ENCODE data around the gene VMP1. TPM values are rescaled to one million over a fixed set of nuclear protein-coding genes. Genes with fewer than 3 reads are reported as not detected.
A peak's percentile ranks its signal among the peaks of the same experiment; 100 is the strongest.

The VMP1 gene
- total RNA-seq (10 to 100 TPM; 63.5 to 65.1 TPM), polyA plus RNA-seq (10 to 100 TPM; 39.8 to 57.1 (median 40.9) TPM), total RNA-seq (54.7 to 190 (median 57.8) reads per million in 6 experiments)

GRCh38 chr17:59707149-59707970 lies at the start of gene VMP1, which contains the start of gene PTRH2:
TSS of gene VMP1 (plus strand) at chr17:59707654. CDS start at chr17:59731447, 23,793 bp downstream.
TSS of gene PTRH2 (minus strand) at chr17:59707430. CDS start at chr17:59697978, 9,452 bp downstream.
- Mint-ChIP-seq H3K36me3 (peaks cover 0 to 14% (median 6%) of the 10 kb centered on the region in 3 donors), H3K4me3 (peak within 1 kb of the TSS; percentile 93 to 100 (median 98)), H3K27me3 (no peaks in the 10 kb centered on the region), H3K9me3 (no peaks in the 10 kb centered on the region), H3K4me1 (peaks cover 30 to 75% (median 69%) of the 10 kb centered on the region in 4 donors), H3K27ac (peak within 1 kb of the TSS; percentile 97 to 100 (median 99))
- ATAC-seq = peak; percentile 92
- POLR2A ChIA-PET = interaction anchor here (0.7 to 2.9 kb wide), 9 partner anchors 11 to 1050 kb away, joined by 3 to 14 read pairs (median 4); partner anchors contain the start of genes CLTC, DHX40, RNFT1 and TRIM37
- DNase-seq = peak; percentile 77 to 93 (median 88)

- ATAC-seq (no peak), DNase-seq (no peak)
- H3K9me3 Mint-ChIP-seq = no peaks in the 10 kb centered on the region
- POLR2A ChIA-PET = no interaction called here
- H3K27ac Mint-ChIP-seq = no peak overlapping the region
- peaks cover 1 to 91% (median 19%) of the 10 kb centered on the region in 3 donors for H3K36me3 Mint-ChIP-seq
- H3K4me3 Mint-ChIP-seq = no peak overlapping the region
- H3K4me1 Mint-ChIP-seq = peaks cover 0 to 32% (median 8%) of the 10 kb centered on the region in 4 donors
- no peaks in the 10 kb centered on the region for H3K27me3 Mint-ChIP-seq
Measured at GRCh38 chr17:59666235-59666634, 41.2 kb upstream of the VMP1 start.

DNA sequence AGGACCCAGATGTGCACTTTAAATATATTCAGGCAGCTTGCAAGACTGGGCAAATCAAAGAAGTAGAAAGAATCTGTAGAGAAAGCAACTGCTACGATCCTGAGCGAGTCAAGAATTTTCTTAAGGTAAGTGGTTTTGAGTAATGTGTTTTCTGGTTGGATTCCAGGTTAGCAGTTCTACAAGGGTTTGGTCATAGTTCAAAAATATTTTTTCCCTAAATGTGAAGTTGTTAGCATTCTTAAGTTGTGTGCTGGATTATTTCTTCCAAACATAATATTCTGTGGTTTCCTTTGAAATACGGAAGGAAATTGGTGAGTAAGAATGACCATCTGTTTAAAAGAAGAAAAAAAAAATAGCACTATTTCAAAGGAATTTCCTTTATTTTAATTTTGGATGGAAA lies 38.6 kb upstream of the VMP1 start:
- Mint-ChIP-seq H3K27ac (peak overlapping the region in 6 of 10 donors; percentile 4 to 75 (median 50)), H3K9me3 (no peaks in the 10 kb centered on the region), H3K36me3 (peaks cover 0 to 86% (median 16%) of the 10 kb centered on the region in 3 donors), H3K27me3 (no peaks in the 10 kb centered on the region), H3K4me3 (no peak overlapping the region), H3K4me1 (peaks cover 4 to 40% (median 11%) of the 10 kb centered on the region in 4 donors)
- POLR2A ChIA-PET = no interaction called here
- ATAC-seq (no peak), DNase-seq (no peak)

DNA sequence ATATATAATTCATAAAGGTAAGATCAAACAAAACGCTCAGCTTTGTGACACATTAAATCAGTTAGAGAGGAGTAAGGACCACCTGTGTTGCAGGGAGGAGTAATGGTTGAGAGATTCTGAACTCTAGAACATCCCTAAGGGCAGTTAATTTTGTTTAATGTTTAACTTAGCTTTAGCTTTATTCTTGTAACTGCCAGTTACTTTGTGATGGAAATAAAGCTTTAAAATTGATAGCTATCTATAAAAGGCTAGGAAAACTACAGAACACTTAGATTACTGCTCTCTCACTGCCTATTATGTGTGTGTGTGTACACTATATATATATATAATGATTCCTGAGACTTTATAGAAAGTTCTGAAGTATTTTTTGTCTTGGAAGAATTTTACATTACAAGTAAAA lies 38.0 kb upstream of the VMP1 start:
- peaks cover 4 to 40% (median 11%) of the 10 kb centered on the region in 4 donors for H3K4me1 Mint-ChIP-seq
- no peak for ATAC-seq
- no peak for DNase-seq
- peak overlapping the region in 5 of 10 donors; percentile 27 to 75 (median 48) for H3K27ac Mint-ChIP-seq
- H3K4me3 Mint-ChIP-seq = no peak overlapping the region
- no peaks in the 10 kb centered on the region for H3K27me3 Mint-ChIP-seq
- POLR2A ChIA-PET = interaction anchor here (0.7 kb wide), 1 partner anchor 19 kb away, joined by 3 read pairs; no protein-coding TSS in a partner anchor
- H3K36me3 Mint-ChIP-seq = peaks cover 0 to 87% (median 14%) of the 10 kb centered on the region in 3 donors
- H3K9me3 Mint-ChIP-seq = no peaks in the 10 kb centered on the region

DNA sequence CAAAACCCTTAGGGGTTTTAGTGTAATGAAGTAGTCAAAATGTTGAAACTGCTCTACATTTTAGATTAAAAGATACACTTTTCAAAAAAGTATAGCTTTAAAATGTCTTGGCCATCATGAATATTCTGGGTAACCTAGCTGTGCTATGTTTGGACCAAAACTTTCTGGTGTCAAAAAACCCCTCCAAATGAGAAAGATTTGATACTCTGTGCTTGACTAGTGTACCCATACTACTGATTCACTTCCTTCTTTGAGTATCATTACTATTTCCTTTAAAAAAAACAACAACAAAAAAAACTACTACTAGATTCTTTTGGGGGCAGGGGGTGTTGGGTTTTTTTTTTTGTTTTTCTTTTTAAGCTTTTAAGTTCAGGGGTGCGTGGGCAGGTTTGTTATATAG lies 37.5 kb upstream of the VMP1 start:
- POLR2A ChIA-PET = interaction anchor here (0.7 to 1.2 kb wide), 2 partner anchors 19 to 32 kb away, joined by 3 read pairs; no protein-coding TSS in a partner anchor
- Mint-ChIP-seq H3K9me3 (no peaks in the 10 kb centered on the region), H3K36me3 (peaks cover 0 to 87% (median 11%) of the 10 kb centered on the region in 3 donors), H3K4me1 (peaks cover 4 to 45% (median 11%) of the 10 kb centered on the region in 4 donors), H3K4me3 (no peak overlapping the region), H3K27ac (peak overlapping the region in 9 of 10 donors; percentile 5 to 85 (median 64)), H3K27me3 (no peaks in the 10 kb centered on the region)
- ATAC-seq (no peak), DNase-seq (no peak)

DNA sequence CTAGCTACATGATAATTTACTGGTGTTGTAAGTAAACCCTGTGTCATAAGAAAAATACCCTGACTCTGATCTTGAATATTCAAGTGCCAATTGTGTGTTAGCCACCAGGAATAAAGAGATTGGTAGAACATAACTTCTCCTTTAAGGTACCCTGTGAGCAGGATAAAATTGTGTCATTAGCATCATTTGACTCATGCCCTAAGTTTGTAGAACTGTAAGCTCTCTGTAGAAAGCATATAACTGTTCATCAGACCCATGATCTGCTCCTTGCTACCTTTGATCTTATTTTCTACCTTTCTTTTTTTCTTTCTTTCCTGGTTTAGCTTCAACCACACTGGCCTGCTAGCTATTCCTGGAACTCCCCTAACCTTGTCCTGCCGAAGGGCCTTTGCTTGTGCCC lies 36.1 kb upstream of the VMP1 start:
- DNase-seq (no peak), ATAC-seq (no peak)
- Mint-ChIP-seq H3K27ac (peak overlapping the region in 9 of 10 donors; percentile 41 to 85 (median 72)), H3K4me1 (peaks cover 4 to 48% (median 11%) of the 10 kb centered on the region in 4 donors), H3K36me3 (peaks cover 0 to 86% (median 9%) of the 10 kb centered on the region in 3 donors), H3K27me3 (no peaks in the 10 kb centered on the region), H3K9me3 (no peaks in the 10 kb centered on the region), H3K4me3 (no peak overlapping the region)
- POLR2A ChIA-PET = interaction anchor here (1.2 kb wide), 1 partner anchor 31 kb away, joined by 3 read pairs; no protein-coding TSS in a partner anchor

- H3K27ac Mint-ChIP-seq = peak overlapping the region in 4 of 10 donors; percentile 8 to 86 (median 52)
- H3K4me1 Mint-ChIP-seq = peaks cover 3 to 23% (median 7%) of the 10 kb centered on the region in 4 donors
- POLR2A ChIA-PET = no interaction called here
- H3K4me3 Mint-ChIP-seq = no peak overlapping the region
- H3K9me3 Mint-ChIP-seq = no peaks in the 10 kb centered on the region
- DNase-seq (no peak), ATAC-seq (no peak)
- peaks cover 0 to 84% (median 6%) of the 10 kb centered on the region in 3 donors for H3K36me3 Mint-ChIP-seq
- H3K27me3 Mint-ChIP-seq = no peaks in the 10 kb centered on the region
Measured at GRCh38 chr17:59675231-59675630, 32.2 kb upstream of the VMP1 start.

GRCh38 chr17:59676716-59677115 lies 30.7 kb upstream of the VMP1 start:
- Mint-ChIP-seq H3K4me1 (peaks cover under 1 to 12% (median 4%) of the 10 kb centered on the region in 4 donors), H3K4me3 (no peak overlapping the region), H3K36me3 (peaks cover 0 to 86% (median 7%) of the 10 kb centered on the region in 3 donors), H3K27ac (peak overlapping the region in 4 of 10 donors; percentile 8 to 49 (median 10)), H3K27me3 (no peaks in the 10 kb centered on the region), H3K9me3 (no peaks in the 10 kb centered on the region)
- POLR2A ChIA-PET = no interaction called here
- no peak for DNase-seq
- ATAC-seq = no peak

GRCh38 chr17:59678918-59679317 lies 28.5 kb upstream of the VMP1 start:
- Mint-ChIP-seq H3K9me3 (no peaks in the 10 kb centered on the region), H3K36me3 (peaks cover 0 to 92% (median 7%) of the 10 kb centered on the region in 3 donors), H3K4me3 (no peak overlapping the region), H3K27me3 (no peaks in the 10 kb centered on the region), H3K4me1 (peaks cover 0 to 8% (median under 1%) of the 10 kb centered on the region in 4 donors), H3K27ac (peak overlapping the region in 2 of 10 donors; percentile 15 to 20)
- POLR2A ChIA-PET = no interaction called here
- DNase-seq = no peak
- no peak for ATAC-seq

DNA sequence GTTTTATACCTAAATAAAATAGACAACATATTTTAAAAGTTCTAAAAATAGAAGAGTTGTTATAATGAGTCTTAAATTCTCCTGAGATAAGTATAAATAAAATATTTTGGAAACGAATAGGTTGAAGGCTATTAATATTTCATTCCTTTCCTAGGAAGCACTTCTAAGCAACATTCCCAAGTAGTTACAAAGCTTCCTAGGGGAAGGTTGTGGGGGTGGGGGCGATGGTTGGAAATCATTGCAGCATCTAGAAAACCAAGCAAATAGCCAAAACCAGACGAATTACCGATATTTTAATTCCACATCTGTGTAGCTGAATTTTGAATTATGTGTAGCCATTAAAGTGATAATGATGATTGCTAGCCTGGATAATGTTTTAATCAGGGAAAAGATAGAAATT lies 27.1 kb upstream of the VMP1 start:
- POLR2A ChIA-PET = no interaction called here
- H3K36me3 Mint-ChIP-seq = peaks cover 0 to 90% (median 7%) of the 10 kb centered on the region in 3 donors
- DNase-seq = no peak
- no peak for ATAC-seq
- H3K27ac Mint-ChIP-seq = peak overlapping the region in 1 of 10 donors; percentile 6
- H3K9me3 Mint-ChIP-seq = no peaks in the 10 kb centered on the region
- no peak overlapping the region for H3K4me3 Mint-ChIP-seq
- no peaks in the 10 kb centered on the region for H3K27me3 Mint-ChIP-seq
- H3K4me1 Mint-ChIP-seq = peaks cover 0 to 1% (median 0%) of the 10 kb centered on the region in 4 donors

GRCh38 chr17:59683283-59683682 lies 24.2 kb upstream of the VMP1 start:
- POLR2A ChIA-PET = no interaction called here
- Mint-ChIP-seq H3K27ac (peak overlapping the region in 1 of 10 donors; percentile 24), H3K9me3 (no peaks in the 10 kb centered on the region), H3K4me1 (peaks cover 1 to 11% (median 6%) of the 10 kb centered on the region in 4 donors), H3K36me3 (peaks cover 0 to 92% (median 4%) of the 10 kb centered on the region in 3 donors), H3K4me3 (no peak overlapping the region), H3K27me3 (no peaks in the 10 kb centered on the region)
- DNase-seq (no peak), ATAC-seq (no peak)

DNA sequence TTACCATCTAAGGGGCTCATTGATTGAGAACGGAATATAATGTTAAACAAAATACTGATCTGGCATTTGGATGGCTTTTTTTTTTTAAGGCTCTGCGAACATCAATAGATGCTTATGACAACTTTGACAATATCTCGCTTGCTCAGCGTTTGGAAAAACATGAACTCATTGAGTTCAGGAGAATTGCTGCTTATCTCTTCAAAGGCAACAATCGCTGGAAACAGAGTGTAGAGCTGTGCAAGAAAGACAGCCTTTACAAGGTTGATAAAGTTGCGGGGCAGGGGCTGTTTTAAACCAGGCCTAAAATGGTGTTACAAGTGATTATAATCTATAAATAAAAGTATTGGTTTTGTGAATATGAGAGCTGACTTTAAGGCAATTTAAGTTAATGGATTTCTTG lies 22.5 kb upstream of the VMP1 start:
- H3K9me3 Mint-ChIP-seq = no peaks in the 10 kb centered on the region
- peaks cover 3 to 11% (median 9%) of the 10 kb centered on the region in 4 donors for H3K4me1 Mint-ChIP-seq
- POLR2A ChIA-PET = no interaction called here
- peak overlapping the region in 3 of 10 donors; percentile 3 to 48 (median 5) for H3K27ac Mint-ChIP-seq
- H3K36me3 Mint-ChIP-seq = peaks cover 0 to 92% (median 1%) of the 10 kb centered on the region in 3 donors
- H3K4me3 Mint-ChIP-seq = no peak overlapping the region
- DNase-seq (no peak), ATAC-seq (no peak)
- H3K27me3 Mint-ChIP-seq = no peaks in the 10 kb centered on the region

- no peaks in the 10 kb centered on the region for H3K9me3 Mint-ChIP-seq
- no peak overlapping the region for H3K4me3 Mint-ChIP-seq
- peak overlapping the region in 6 of 10 donors; percentile 53 to 91 (median 66) for H3K27ac Mint-ChIP-seq
- ATAC-seq = no peak
- POLR2A ChIA-PET = no interaction called here
- H3K4me1 Mint-ChIP-seq = peaks cover 4 to 11% (median 9%) of the 10 kb centered on the region in 4 donors
- H3K36me3 Mint-ChIP-seq = peaks cover 0 to 92% (median 13%) of the 10 kb centered on the region in 3 donors
- no peak for DNase-seq
- no peaks in the 10 kb centered on the region for H3K27me3 Mint-ChIP-seq
Measured at GRCh38 chr17:59688008-59688407, 19.4 kb upstream of the VMP1 start.

Data from naive thymus-derived CD8-positive, alpha-beta T cell (primary cell).